GM08714 (cell line): Measurements from ENCODE around the gene SPRYD3.

Source experiments
- H3K4me3 ChIP-seq: fragments of 200-500 bp; sonication (Bioruptor generic); 2 replicates; pipeline ENCODE4 v1.5.1; 2014; ENCODE audit warnings: mild to moderate bottlenecking, low read length, inconsistent platforms
- ZNF274 ChIP-seq: IDR thresholded peaks from 2 replicates; pipeline ENCODE4 v1.6.1; 2012; ENCODE audit warnings: mild to moderate bottlenecking, low read depth, low read length

Gene SPRYD3

DNA sequence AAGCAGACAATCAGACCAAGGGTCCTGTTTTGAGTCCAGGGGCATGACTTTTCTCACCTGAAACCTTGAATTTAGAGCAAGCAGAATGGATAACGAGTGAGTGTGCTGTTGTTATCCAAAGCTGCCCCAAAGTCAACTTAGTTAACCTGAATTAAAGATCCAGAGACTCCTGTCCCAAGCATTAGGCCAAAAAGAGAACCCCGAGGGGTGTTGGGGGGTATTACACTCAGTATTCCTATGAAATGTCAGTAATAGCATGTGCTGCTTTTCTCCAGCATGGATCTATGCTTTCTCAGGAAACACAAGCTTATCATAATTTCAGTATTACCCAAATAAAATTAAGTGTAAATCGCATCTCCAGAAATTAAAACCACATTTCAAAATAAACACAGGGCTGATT, 53.9 kb downstream of the SPRYD3 start:
- H3K4me3 ChIP-seq = no peak overlapping the region
- no peak for TF ChIP-seq ZNF274

DNA sequence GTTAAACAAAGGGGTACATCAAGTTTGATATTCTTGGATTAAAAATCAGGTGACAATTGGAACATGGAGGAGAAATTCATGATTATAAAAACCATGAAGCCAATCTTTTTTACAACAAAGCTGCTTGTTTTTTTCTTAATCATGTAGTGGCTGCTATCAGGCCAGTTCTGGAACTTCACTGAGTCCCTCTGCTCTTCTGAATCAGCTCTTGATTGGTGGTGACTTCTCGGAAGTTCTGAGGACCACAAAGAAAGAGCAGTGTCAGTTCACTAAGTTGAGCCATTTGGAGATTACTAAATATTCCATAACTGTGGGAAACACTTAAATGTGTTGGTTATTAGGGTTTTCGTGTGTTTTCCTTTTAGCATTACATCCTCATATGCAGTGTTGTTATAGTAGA, 64.5 kb downstream of the SPRYD3 start:
- no peak for TF ChIP-seq ZNF274
- no peak overlapping the region for H3K4me3 ChIP-seq
